GM12878 (cell line): ENCODE results near the gene AFAP1.

Experiments used
- RFX5 ChIP-seq: IDR thresholded peaks from 2 replicates; pipeline ENCODE4 v1.6.1; 2011; ENCODE audit warnings: low read depth, low read length, improper control_type of control experiment
- ZNF274 ChIP-seq: IDR thresholded peaks from one replicate; pipeline ENCODE4 v1.8.0; 2011; ENCODE audit not compliant: insufficient read length, insufficient read depth
- TF ChIP-seq, protein P1 (sequence below), 3 experiments: IDR thresholded peaks in 2 of 3; conservative IDR thresholded peaks in 1 of 3; 2 replicates each; pipeline ENCODE4 v1.5.1; 2011; ENCODE audit warnings: low read depth in 3 of 3, low read length in 3 of 3, mild to moderate bottlenecking in 3 of 3, control low read depth in 2 of 3, moderate library complexity in 2 of 3, inconsistent platforms in 1 of 3, mixed read lengths in 1 of 3; ENCODE audit not compliant: control insufficient read depth in 2 of 3, insufficient read depth in 1 of 3; ENCODE audit errors: extremely low read depth in 1 of 3

DNA sequence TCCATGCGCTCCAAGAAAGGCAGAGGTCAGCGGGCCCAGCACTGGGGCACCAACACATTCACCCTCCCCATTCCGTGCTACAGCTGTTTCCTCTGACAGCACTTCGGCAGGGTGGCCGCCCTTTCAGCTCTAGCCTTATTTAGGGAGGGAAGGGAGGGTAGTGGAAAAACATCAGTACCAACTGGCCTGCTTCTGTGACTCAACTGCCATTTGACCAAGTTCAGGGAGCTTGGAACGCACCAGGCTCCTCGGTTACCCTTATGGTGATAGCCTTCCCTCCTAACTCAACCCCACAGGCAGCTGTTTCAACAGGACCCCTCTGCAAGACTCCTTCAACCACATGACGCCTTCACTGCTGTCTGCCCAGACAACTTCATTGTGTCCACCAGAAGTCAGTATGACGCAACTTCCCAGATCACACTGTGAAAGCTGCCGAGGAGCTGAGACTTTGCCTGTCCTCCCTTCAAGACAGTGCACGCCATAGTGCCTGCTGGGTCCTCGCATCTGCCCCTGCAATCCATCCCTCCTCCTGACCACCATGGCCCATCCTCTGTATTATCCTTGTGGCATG is 132.2 kb downstream of the AFAP1 start:
- TF ChIP-seq, protein P1, sequence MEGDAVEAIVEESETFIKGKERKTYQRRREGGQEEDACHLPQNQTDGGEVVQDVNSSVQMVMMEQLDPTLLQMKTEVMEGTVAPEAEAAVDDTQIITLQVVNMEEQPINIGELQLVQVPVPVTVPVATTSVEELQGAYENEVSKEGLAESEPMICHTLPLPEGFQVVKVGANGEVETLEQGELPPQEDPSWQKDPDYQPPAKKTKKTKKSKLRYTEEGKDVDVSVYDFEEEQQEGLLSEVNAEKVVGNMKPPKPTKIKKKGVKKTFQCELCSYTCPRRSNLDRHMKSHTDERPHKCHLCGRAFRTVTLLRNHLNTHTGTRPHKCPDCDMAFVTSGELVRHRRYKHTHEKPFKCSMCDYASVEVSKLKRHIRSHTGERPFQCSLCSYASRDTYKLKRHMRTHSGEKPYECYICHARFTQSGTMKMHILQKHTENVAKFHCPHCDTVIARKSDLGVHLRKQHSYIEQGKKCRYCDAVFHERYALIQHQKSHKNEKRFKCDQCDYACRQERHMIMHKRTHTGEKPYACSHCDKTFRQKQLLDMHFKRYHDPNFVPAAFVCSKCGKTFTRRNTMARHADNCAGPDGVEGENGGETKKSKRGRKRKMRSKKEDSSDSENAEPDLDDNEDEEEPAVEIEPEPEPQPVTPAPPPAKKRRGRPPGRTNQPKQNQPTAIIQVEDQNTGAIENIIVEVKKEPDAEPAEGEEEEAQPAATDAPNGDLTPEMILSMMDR (IDR thresholded peaks at IDR 0.05 in 2 of 3, conservative IDR thresholded peaks at IDR 0.05 in 1 of 3; ENCODE audit: control insufficient read depth in 2 of 3, extremely low read depth in 1 of 3, insufficient read depth in 1 of 3, low read depth in 3 of 3, low read length in 3 of 3): no peak
- no peak for TF ChIP-seq ZNF274
- no peak for TF ChIP-seq RFX5
